ENCODE measurements around the gene TRAPPC10.
"Not testable (repeated sequence)": the region's sequence is repeated elsewhere in the genome, so short reads cannot be mapped to it uniquely, and the experiment has no call there.

Gene TRAPPC10

DNA sequence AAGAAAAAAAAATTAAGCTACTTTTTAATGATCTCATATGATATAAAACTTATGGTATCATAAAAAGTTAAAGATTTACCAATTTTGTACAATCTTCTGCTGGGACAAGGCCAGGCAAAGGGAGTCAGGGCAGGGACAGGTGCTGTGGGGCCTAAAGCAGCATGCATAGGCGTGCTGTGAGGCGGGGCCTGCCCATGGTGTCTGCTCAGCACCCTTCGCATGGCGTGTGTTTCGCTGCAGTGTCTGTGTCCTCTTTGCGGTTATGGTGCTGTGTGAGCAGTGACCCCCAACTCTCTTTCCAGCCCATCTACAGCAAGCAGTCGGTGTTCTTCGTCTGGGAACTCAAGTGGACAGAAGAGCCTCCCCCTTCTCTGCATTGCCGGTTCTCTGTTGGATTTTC, 81.7 kb downstream of the TRAPPC10 start:
- DNase-seq: no peak

DNA sequence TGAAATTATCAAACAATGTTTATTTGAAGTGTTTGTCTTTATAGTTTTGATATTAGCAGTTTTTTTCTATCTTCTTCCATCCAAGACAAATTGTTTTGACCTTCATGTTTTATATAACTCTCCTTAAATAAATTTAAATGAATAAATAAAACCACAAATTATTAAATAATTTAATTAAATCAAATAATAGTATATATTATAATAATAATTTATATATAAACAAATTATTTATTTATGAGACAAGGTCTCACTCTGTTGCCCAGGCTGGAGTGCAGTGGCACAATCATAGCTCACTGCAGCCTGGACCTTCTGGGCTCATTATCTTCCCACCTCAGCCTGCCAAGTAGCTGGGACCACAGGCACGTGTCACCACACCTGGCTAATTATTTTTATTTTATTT, 82.7 kb downstream of the TRAPPC10 start:
- no peak for DNase-seq

DNA sequence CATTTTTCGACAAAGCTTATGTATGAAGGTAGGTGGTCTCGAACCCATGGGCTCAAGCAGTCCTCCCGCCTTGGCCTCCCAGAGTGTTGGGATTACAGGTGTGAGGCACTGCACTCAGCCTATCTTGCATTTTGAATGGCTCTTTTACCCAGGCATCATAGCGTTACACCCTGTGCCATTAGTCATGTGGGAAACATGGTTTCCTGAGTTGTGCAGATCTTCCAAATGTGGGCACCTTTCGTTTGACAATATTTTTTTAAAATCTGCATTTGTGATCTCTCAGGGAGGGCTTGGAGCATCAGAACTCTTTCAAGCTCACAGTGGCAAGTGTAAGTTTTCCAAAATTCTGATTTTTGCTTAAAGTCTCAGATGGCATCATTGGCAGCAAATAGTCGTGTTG, 86.4 kb downstream of the TRAPPC10 start:
- DNase-seq: not testable (repeated sequence)

DNA sequence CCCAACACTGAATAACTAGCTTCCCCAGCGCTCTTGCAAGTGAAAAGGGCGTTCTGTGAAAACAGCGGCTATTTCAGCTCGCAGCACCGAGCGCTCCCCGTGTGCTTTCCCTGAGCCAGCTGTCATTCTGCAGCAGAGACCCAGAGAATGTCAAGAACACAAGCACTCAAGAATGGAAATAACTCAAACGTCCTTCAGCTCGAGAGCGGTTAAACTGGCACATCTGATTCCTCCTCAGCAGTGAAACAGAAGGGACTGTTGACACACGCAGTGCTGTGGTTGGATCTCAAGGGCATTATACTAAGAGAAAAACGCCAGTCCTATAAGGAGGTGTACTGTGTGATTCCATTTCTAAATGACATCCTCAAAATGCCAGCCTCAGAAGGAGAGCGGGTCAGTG, 86.9 kb downstream of the TRAPPC10 start:
- DNase-seq: not testable (repeated sequence)

DNA sequence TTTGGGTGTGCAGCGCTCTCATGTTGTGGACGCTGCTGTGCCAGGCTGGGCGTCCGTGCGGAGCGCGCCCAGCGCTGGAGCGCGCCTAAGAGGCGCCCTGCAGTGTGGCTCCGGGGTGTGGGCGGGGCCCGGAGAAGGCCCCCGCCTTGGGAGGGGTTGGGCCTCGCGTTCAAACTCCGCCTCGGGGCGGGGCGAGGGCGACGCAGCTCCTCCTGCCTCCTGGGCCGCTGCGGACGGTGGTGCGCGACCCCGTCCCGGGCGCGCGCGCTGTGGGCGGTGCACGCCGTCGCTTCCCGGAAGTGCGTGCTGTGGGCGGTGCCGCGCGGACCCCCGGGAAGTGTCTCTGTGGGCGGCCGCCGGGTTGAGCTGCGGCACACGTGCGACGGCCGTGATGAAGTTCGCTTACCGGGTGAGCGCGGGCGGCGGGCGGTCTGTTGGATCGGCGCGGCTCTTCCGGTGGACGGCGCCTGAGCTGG, 95.0 kb downstream of the TRAPPC10 start, which contains the start of gene PWP2:
PWP2 (plus strand) TSS at position 374 of the 476 bp plus-strand sequence; CDS start at position 392, 18 bp downstream.
- not testable (repeated sequence) for DNase-seq

DNA sequence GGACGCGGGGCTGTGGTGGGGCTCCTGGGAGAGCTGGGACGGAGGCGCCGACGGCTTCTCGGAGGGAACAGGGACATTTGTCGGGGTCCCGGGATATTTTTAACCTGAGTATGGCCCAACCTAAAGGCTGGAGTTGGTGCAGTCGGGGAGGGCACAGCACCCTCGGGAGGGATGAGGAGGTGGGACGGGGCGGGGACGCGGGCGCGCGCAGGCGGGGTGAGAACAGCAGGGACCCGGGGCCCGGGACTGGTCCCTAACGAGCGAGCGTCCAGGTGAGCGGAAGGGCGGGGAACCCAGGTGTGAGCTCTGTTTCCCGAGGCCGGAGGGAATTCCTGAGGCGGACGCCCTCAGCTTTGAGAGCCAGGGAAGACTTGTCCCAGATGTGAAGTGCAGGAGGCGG, 95.5 kb downstream of the TRAPPC10 start:
- not testable (repeated sequence) for DNase-seq

DNA sequence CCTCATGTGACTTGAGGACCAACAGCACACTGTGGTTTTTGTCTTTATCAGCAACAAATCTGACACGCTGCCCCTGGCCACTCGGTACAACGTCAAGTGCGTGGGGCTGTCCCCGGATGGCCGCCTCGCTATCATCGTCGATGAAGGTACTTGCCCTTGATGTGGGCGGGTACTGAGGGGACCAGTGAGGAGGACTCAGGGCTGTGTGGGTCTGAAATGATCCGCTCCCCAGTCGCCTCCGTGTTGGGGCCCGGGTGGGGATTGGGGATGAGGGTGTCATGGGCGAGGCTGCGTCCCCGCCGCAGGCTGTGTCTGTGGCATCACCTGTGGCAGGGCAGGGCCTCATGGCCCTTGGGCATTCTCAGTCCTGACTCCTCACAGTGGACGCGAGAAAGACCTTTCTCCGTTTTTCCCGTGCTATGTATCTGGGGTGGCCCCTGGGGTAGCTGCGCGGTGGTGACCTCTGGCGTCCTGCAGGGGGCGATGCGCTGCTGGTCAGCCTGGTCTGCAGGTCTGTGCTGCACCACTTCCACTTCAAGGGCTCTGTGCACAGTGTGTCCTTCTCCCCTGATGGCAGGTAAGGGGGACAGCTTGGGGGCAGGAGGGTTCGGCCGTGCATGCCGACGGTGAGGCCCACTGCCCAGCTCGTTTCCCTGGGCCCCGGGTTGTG, 101.7 kb downstream of the TRAPPC10 start:
- not testable (repeated sequence) for DNase-seq

DNA sequence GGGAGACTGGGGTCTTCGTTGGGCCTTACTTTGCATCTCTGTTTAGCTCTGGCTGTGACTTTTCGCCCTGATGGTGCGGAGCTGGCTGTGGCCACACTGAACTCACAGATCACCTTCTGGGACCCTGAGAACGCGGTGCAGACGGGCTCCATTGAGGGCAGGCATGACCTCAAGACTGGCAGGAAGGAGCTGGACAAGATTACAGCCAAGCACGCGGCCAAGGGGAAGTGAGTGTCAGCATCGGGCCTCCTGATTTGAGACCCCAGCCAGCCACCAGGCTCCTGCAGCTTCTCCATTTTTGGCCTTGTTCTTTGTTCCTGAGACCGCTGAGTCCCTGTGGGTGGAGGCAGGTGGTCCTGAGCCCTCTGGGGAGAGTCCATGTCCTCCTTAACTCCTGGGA, 110.0 kb downstream of the TRAPPC10 start:
- not testable (repeated sequence) for DNase-seq

DNA sequence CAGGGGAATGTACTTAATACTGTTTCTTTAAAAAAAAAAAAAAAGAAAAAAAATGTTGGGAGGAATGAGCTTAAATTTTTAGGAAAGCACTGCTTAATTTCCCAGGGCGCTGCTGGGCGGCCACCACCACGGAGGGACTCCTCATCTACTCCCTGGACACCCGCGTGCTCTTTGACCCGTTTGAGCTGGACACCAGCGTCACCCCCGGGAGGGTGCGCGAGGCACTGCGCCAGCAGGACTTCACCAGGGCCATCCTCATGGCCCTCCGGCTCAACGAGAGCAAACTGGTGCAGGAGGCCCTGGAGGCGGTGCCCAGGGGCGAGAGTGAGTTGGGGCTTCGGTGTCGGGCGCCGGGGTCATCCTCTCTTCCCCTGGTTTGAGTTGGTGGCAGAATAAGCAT, 115.7 kb downstream of the TRAPPC10 start:
- not testable (repeated sequence) for DNase-seq

DNA sequence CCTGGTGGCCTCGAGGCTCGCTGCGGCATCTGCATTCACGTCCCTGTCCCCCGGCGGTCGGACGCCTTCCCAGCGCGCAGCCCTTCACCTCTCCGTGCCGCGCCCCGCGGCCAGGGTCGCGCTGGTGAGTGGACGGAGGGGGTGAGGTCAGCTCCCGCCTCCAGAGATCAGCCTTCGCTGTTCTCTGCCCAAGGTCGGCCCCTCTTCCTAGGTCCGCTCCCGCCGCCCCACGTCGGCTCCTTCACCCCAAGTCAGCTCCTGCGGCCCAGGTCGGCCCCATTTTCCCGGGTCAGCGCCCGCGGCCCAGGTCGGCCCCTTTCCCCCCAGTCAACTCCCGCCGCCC, 121.6 kb downstream of the TRAPPC10 start:
- not testable (repeated sequence) for DNase-seq

DNA sequence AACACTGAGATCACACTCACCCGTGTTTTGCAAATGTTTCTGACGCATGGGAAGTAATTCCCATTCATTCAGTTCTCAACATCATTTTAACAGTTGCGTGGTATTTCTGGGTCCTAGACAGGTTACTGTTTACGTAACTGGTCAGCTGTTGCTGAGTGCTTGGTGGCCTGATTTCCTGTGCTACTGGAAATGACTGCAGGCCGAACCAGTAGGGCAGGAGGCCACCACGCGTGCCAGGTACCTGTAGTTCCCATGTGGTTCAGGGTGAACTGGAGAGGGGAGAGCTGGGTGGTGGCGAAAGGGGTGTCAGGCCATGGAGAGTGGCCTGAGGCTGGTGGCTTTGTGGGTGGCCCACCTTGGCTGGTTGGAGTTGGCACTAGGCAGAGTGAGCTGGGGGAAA, 122.6 kb downstream of the TRAPPC10 start:
- DNase-seq: not testable (repeated sequence)

DNA sequence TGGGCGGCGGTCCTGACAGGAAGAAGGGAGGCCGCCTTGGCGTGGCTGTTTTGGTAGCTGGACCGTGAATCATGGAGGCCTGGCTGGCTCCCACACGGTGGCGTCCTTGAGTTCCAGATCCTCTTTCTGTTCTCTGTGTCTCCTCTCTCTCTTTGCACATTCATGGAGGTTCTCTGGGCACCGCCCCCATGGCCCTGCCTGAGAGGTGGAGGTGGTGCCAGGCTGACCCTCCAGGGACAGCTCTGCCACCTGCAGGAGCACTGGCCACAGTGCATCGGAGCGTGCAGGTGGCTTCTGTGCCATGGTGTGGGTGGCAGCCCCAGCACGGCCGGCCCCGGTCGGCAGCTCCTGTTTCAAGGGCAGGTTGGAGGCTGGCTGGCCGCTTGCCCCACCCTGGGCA, 125.9 kb downstream of the TRAPPC10 start:
- not testable (repeated sequence) for DNase-seq

DNA sequence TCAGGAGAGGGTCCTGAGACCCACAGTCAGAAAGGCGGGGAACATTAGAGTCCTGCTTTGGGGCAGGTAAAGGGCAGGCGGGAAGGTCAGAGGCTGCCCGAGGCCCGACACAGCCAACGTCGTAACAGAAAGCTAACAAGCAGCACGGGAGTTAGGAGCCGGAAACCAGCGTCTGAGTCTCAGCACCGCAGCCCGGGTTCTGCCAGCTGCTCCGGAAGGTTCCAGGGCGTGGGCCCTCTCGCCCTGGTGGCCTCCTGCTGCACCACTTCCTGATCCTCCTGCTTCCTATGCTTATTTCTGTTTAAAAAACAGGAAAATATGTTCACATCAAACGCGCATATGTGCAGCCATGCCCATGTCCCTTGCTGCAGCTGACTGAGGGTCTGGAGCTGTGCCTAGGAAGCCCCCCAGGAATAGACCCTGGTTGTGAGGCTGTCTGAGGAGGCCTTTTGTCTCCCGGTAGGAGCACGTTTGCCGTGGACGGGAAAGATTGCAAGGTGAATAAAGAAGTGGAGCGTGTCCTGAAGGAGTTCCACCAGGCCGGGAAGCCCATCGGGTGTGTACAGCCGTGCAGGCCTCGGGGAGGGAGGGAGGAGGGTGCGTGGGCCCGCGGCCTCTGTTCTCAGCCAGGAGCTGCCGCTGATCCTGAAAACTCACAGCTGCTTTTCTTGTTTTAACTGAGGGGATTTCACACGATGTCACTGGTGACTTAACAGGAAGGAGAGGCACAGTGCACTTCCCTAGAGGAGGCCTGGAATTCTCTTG, 127.9 kb downstream of the TRAPPC10 start:
- not testable (repeated sequence) for DNase-seq

DNA sequence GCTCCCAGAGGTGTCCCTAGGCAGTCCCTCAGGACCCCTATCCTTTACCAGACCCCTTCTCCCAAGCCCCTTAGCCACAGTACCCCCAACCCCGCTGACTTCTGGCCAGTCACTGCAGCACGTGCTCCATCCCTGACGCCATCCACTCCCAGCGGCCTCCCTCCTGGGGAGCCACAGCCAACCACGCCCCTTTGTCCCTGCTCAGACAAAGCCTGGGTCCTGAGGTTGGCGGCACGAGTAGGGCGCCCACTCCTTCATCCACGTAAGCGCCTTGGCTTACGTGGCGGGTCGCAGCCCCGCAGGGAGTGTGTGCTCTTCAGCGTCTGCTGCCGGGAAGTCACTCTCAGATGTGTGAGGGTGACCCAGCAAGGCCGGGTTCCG, 128.4 kb downstream of the TRAPPC10 start:
- DNase-seq: not testable (repeated sequence)

DNA sequence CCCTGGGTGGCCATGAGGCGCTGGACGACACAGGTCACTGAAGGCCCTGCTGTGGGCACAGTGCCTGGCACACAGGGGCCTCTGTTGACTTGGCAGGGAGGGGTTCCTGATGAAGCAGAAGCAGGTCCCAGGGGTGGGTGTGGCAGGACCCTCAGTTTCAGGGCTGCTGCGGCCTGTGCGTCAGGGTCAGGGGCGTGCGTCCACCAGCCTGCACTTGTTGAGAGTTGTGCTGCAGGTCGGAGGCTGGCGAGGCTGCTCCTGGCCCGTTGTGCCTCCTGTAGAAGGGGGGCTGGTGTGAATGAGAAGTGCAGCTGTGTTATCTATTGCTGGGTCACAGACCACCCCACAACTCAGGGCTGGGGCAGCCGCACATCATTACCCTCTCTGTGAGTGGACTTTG, 130.4 kb downstream of the TRAPPC10 start:
- DNase-seq: not testable (repeated sequence)

DNA sequence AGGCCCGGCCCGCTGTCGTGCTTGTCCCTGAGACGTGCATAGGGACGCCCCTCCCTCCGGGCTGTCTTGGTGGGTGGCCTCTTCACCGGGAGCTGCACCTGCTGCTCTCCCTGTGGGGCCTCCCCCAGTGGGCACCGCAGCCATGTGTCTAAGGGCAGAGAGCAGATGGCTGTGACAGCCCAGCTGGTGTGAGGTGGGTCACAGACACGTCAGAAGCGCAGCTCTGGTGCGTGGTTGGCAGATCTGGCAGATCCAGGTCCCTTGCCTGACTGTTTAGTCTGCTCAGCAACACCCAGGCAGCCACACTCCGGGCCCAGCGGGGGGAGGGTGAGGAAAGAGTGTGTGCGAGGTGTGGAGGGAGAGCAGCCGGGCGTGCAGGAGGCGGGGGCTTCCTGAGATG, 131.3 kb downstream of the TRAPPC10 start:
- DNase-seq: not testable (repeated sequence)

DNA sequence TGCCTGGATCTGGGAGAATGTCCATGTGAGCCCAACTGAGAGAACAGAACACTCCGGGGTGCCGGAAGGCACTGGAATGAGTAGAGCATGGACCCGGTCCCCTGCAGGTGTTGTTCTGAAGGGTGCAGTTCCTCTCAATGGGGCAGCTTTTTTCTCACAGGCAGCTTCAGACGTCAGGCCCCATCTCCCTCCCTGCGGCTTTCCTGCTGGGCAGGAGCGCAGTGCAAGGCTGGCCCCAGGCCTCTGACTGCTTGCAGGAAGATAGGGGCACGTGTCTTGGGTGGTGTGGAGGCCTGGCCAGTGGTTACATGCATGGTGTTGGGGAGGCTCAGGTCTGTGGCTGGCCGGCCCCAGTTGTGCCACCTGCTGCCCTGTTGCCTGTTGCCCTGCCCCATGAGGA, 131.9 kb downstream of the TRAPPC10 start:
- DNase-seq: not testable (repeated sequence)

DNA sequence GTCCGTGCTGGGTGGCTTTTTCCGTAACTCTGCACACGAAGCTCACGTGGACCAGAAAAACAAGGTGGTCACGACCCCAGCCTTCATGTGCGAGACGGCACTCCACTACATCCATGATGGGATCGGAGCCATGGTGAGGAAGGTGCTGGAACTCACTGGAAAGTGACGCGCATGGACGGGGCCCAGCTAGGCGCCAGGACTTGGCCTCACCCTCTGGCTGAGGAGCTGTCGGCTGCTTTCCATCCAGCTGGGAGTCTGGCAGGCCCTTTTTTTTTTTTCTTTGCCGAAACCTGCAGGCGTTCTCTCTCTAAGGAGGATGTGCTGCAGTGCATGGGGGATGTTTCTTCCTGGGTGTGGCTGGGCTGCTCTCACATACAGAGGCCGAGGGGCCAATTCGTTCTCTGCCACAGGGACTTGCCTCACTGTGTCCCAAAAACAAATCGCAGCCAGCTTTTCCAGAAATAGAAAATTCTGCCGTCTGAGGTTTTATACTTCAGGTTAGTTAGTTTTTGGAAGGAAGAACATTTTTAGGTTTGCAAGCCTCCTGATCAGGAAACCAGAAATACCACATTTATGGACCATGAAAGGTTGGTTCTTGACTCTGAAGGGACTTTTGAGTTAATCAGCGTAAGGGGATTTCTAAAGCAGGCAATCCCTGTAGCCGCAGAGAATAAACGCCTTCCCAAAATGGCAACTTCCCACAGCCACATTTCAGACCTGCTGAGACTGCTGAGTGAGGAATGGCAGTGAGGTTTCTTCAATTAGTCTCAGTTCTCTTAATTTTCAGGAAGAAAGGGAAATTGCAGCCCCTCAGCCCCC, 132.9 kb downstream of the TRAPPC10 start:
- not testable (repeated sequence) for DNase-seq

DNA sequence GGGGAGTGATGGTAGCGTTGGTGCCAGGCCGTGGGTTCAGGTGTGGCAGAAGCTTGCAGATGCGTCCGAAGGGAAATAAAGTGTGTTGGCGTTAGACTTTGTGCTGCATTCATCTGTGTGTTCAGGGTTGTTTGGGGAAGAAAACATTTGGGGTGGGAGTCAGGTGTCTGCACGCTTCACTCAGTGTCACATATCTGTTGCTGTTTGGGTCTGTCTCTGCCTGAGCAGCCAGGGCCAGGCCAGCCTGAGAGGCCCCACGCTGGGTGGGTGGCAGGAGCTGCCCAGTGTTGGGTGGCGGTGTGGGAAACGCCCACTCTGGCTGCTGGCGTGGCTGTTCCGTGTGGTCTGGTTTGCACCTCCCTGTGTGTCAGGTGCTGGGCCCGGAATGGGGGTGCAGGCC, 133.5 kb downstream of the TRAPPC10 start:
- DNase-seq: not testable (repeated sequence)

DNA sequence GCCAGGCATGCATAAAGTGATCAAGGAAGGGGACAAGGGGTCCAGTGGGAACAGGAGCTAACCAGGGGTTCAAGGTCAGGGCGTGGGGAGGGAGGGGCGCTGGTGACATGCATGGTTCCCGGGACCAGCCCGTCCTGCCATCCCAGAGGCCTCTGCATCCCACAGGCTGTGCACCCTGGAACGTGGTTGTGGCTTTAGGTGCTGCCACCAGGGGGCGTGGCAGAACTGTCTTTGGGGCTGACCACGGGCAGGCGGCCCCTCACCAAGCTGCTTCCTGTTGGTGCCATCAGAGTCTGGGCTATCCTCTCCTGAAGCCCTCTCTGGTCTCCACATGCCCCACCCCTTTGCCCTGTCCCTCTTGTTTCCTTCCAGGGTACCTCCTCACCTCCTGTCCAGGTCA, 135.0 kb downstream of the TRAPPC10 start:
- not testable (repeated sequence) for DNase-seq

DNA sequence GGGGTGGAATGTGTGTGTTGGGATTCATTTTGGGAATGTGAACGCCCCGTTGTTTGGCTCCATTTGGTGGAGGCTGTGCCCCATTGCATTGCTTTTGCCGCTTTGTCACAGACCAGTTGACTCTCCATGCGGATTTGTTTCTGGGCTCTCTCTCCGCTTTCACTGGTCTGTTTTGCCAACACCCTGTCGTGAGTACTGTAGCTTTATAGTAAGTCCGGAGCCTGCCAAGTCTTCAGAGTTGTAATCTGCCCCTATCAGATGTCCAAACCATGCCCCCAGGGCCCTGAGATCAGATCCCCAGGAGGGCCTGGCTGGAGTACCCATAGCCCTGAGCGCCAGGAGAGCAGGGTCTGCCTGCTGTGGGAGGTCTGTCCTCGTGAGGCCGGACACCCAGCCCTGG, 138.1 kb downstream of the TRAPPC10 start:
- not testable (repeated sequence) for DNase-seq

DNA sequence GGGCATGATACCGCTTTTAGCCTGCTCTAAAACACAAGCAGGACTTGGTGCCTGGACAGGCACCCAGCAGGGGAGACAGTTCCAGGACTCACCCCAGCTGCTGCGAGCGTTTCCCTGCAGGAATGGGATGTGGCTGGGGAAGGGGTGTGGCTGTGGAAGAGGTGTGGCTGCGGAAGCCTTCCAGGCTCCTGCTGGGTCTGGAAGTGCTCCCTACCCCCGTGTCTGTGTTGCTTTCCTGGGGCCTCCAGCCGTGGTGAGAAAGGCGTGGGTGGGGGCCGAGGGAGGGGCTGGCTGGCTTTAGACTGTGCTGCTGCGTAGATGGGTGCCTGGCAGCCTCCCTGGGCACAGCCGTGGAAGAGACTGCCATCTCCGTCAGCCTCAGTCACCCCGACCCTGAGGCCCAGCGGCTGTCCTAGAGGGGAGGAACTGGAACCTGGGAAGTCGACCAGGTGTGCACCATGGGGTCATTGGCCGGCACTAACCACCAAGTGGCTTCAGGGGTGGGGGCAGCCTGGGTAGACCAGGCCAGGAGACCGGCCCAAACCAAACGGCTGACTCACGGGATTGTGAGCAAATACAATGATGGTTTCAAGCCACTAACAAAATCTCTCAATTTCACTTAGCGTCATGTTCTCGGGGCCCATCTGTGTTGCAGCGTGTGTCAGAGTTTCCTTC, 141.2 kb downstream of the TRAPPC10 start:
- not testable (repeated sequence) for DNase-seq

DNA sequence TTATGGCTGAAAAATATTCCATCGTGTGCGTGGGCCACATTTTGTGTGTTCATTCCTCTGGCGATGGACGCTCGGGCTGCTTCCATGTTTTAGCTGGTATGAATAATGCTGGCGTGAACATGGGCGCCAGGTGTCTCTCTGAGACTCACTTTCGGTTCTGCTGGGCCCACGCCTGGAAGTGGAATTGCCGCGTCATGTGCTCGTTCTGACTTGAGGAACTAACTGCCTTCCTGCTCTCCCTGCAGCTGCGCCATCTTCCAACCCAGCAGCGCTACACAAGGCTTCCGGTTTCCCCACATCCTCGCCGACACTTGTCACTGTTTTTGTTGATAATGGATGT, 141.8 kb downstream of the TRAPPC10 start:
- DNase-seq: not testable (repeated sequence)

Data from NCI-H2171 (cell line).